Ascending aorta (tissue), 2 donors: Measurements from ENCODE around the gene RTKN2. TPM values are rescaled to one million over a fixed set of nuclear protein-coding genes. Genes with fewer than 3 reads are reported as not detected.
"Not testable (repeated sequence)": the region's sequence is repeated elsewhere in the genome, so short reads cannot be mapped to it uniquely, and the experiment has no call there.

Experiments used
- DNase-seq, 2 donors: peaks; one replicate each; pipeline ENCODE4 v3.0.0-alpha.2; 2019; ENCODE audit warnings: low spot score in 2 of 2
- H3K27ac ChIP-seq, 2 donors: fragments of 200-600 bp; sonication (generic); one replicate each; pipeline ENCODE4 v1.5.1; 2016 to 2017; ENCODE audit warnings: mild to moderate bottlenecking in 1 of 2
- H3K27me3 ChIP-seq: fragments of 200-600 bp; sonication (generic); one replicate; pipeline ENCODE4 v1.5.1; 2017
- H3K36me3 ChIP-seq, 2 donors: fragments of 200-600 bp; sonication (generic); one replicate each; pipeline ENCODE4 v1.5.1; 2016
- H3K4me1 ChIP-seq, 2 donors: fragments of 200-600 bp; sonication (generic); one replicate each; pipeline ENCODE4 v1.5.1; 2016 to 2017; ENCODE audit warnings: mild to moderate bottlenecking in 1 of 2
- H3K4me3 ChIP-seq, 2 donors: fragments of 200-600 bp; sonication (generic); one replicate each; pipeline ENCODE4 v1.5.1; 2016 to 2017; ENCODE audit warnings: mild to moderate bottlenecking in 1 of 2
- H3K9me3 ChIP-seq, 2 donors: fragments of 200-600 bp; sonication (generic); one replicate each; pipeline ENCODE4 v1.5.1; 2016
- CTCF ChIP-seq, 3 experiments: fragments of 200-600 bp in 2 of 3; fragments of 450-650 bp in 1 of 3; sonication (generic) in 2 of 3; IDR thresholded peaks; one replicate each; pipeline ENCODE4 v1.5.1; 2016 to 2019; ENCODE audit warnings: antibody characterized with exemption in 3 of 3, mild to moderate bottlenecking in 1 of 3, moderate library complexity in 1 of 3
- intact Hi-C: fragments of 100-400 bp; cut with DNase I; formaldehyde crosslinking; loops from one replicate; pipeline ENCODE4 v1.15.1; 2023
- total RNA-seq: library from RNA; depleted of rRNA; stranded (reverse); fragments of >200 nt; gene quantifications from one replicate; pipeline ENCODE4 v1.1.0, GENCODE V29; 2016

RTKN2 gene
- total RNA-seq, 1 donor from 2014 or later: not detected

- intact Hi-C loops: loop anchor here (1.0 to 10.0 kb wide), 4 partner anchors 153 to 490 kb away; no protein-coding TSS in a partner anchor
- Histone ChIP-seq H3K36me3 (no peaks in the 10 kb centered on the region), H3K27me3 (no peaks in the 10 kb centered on the region), H3K4me1 (peaks cover 0 to 8% of the 10 kb centered on the region in 2 donors), H3K9me3 (no peaks in the 10 kb centered on the region), H3K4me3 (no peak overlapping the region), H3K27ac (no peak overlapping the region)
- peak in 1 of 2 donors; percentile 70 for DNase-seq
- peak; percentile 69 to 83 (median 77) for TF ChIP-seq CTCF (IDR thresholded peaks at IDR 0.05)
Measured at GRCh38 chr10:62244785-62245467, 23.7 kb downstream of the RTKN2 start.

- Histone ChIP-seq H3K27me3 (no peaks in the 10 kb centered on the region), H3K4me1 (peaks cover 0 to 8% of the 10 kb centered on the region in 2 donors), H3K27ac (no peak overlapping the region), H3K9me3 (no peaks in the 10 kb centered on the region), H3K36me3 (no peaks in the 10 kb centered on the region), H3K4me3 (no peak overlapping the region)
- no peak for TF ChIP-seq CTCF (IDR thresholded peaks at IDR 0.05)
- DNase-seq: no peak
- intact Hi-C loops: loop anchor here (2.0 to 10.0 kb wide), 3 partner anchors 152 to 489 kb away; no protein-coding TSS in a partner anchor
Measured at GRCh38 chr10:62244088-62244487, 24.6 kb downstream of the RTKN2 start.

GRCh38 chr10:62243647-62243997, 25.0 kb downstream of the RTKN2 start:
- DNase-seq: no peak
- Histone ChIP-seq H3K4me3 (peak overlapping the region in 1 of 2 donors; percentile 11), H3K36me3 (no peaks in the 10 kb centered on the region), H3K9me3 (no peaks in the 10 kb centered on the region), H3K27ac (no peak overlapping the region), H3K27me3 (no peaks in the 10 kb centered on the region), H3K4me1 (peaks cover 0 to 8% of the 10 kb centered on the region in 2 donors)
- intact Hi-C loops: loop anchor here (5.0 to 10.0 kb wide), 2 partner anchors 151 to 489 kb away; no protein-coding TSS in a partner anchor
- TF ChIP-seq CTCF (IDR thresholded peaks at IDR 0.05): no peak

DNA sequence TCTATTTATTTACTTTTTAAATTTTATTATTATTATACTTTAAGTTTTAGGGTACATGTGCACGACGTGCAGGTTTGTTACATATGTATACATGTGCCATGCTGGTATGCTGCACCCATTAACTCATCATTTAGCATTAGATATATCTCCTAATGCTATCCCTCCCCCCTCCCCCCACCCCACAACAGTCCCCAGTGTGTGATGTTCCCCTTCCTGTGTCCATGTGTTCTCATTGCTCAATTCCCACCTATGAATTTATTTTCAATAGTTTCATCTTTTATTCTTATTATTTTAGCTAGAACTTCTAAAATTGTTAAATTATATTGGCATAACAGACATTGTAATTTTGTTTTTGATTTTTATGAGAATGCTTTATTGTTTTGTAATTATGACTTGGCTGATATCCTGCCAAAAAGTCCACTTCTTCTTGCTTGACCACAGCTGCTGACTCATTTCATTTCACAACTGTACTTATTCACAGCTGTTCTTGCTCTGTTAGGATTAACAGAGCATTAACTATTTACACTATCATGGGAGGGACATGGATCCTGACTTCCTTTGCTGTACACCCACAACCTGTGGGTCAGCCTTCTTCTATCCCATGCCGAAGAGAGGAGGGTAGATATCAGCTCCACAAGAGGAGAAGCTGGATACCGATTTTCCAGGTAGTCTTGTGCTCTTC, 25.5 kb downstream of the RTKN2 start:
- not testable (repeated sequence) for H3K9me3 ChIP-seq, DNase-seq, H3K27ac ChIP-seq, H3K4me1 ChIP-seq, H3K27me3 ChIP-seq, H3K36me3 ChIP-seq
- H3K4me3 ChIP-seq: peak overlapping the region in 1 of 2 donors; percentile 11
- intact Hi-C loops: loop anchor here (5.0 to 10.0 kb wide), 2 partner anchors 151 to 488 kb away; no protein-coding TSS in a partner anchor

DNA sequence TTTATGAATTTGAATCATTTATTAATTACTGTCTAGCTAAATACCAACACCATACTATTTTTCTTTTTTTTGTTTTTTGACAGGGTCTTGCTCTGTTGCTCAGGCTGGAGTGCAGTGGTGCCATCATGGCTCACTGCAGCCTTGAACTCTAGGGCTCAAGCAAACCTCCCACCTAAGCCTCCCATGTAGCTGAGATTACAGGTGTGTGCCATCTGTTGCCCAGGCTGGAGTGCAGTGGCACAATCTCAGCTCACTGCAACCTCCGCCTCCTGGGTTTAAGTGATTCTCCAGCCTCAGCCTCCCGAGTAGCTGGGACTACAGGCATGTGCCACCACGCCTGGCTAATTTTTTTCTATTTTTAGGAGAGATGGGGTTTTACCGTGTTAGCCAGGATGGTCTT, 27.1 kb downstream of the RTKN2 start:
- not testable (repeated sequence) for H3K36me3 ChIP-seq, H3K4me3 ChIP-seq, H3K27ac ChIP-seq, H3K27me3 ChIP-seq, H3K9me3 ChIP-seq, H3K4me1 ChIP-seq, DNase-seq
- intact Hi-C loops: loop anchor here (5.0 to 10.0 kb wide), 2 partner anchors 149 to 487 kb away; no protein-coding TSS in a partner anchor

GRCh38 chr10:62239994-62240393, 28.6 kb downstream of the RTKN2 start:
- Histone ChIP-seq H3K27ac (no peak overlapping the region), H3K27me3 (no peaks in the 10 kb centered on the region)
- intact Hi-C loops: loop anchor here (5.0 to 10.0 kb wide), 2 partner anchors 148 to 485 kb away; no protein-coding TSS in a partner anchor

More at GRCh38 chr10:62239994-62240393, 28.6 kb downstream of the RTKN2 start:
- TF ChIP-seq CTCF (IDR thresholded peaks at IDR 0.05): no peak
- H3K36me3 ChIP-seq: no peaks in the 10 kb centered on the region
- no peak for DNase-seq
- H3K4me1 ChIP-seq: peaks cover 0 to 5% of the 10 kb centered on the region in 2 donors
- H3K4me3 ChIP-seq: no peak overlapping the region
- H3K9me3 ChIP-seq: no peaks in the 10 kb centered on the region
